GM21526 (cell line): ENCODE measurements around the gene PRDM15.

ENCODE experiments used
- ATAC-seq: cut with Tn5 transposase; IDR thresholded peaks from one replicate; pipeline ENCODE4 v1.9.1; 2021; ENCODE audit warnings: moderate library complexity; ENCODE audit not compliant: unreplicated experiment, low FRiP score

PRDM15 gene

GRCh38 chr21:41868062-41868710 is 11.0 kb downstream of the PRDM15 start:
- no peak for ATAC-seq

DNA sequence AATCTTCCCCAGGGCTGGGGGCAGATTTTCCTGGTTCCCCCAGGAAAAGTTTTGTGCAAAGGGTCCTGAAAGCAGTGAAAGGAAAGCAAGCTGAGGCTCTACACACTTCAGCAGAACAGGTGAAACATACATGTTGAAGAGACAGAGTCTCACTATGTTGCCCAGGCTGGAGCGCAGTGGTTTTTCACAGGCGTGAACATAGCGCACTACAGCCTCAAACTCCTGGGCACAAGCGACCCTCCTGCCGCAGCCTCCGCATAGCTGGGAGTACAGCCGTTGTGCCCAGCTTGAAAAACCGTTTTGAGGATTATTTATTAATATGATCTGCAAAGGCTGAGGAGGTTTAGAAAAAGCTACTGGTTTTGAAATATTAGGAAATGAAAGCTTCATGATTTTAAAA is 11.8 kb downstream of the PRDM15 start:
- ATAC-seq: no peak

DNA sequence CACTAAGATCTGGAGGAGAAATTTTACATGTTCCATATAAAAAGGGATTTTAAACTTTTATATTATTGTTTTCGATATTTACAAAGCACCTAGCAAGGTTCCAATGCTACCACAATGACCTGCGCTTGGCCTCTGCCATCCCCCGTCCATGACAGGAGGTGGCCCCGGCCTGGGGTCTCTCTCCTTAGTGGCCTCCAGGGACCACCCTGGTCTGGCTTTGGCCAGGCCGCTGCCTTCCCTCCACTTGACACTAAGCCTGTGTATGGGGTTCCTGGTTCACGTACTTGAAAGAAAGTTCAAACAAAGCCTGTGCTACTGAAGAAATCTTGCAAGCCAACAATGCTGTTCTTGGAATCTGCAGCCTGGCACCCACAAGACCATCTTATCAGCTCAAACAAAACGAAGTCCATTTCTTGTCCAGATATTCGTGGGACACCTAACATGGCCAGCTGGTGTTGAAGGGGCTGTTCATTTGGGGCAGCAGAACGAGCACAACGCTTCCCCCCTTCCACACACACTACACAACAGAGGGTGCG is 12.8 kb downstream of the PRDM15 start:
- ATAC-seq: no peak

- ATAC-seq: no peak
Measured at GRCh38 chr21:41865002-41865777, 14.0 kb downstream of the PRDM15 start.

DNA sequence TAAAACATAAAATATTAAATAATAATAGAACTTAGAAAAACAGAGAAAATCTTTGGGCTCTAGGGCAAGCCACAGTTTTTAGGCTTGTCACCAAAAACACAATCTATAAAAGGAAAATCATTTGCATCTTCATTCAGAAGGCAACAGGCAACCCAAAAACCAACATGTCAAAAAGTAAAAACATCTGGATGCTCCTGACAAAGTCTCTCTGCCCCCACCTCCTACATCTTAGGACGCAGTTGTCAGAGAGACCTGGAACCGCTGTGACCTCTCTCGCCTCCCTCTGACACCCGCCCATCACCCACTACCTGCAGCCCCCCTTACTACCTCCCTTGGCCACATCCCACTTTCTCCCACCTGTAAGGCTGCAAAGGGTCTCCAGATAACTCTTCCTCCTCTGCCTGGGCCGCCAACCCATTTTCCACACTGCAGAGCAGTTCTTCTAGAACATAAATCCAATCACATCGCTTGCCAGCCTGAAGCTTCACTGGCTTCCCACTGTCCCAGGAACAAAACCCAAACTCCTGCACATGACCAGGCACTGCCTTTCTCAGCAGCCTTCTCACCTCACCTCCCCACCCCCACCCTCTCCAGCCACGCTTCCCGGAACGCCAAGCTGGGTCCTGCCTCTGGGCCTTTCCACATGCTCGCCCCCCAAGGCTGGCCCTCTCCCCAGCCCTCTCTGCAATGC is 14.7 kb downstream of the PRDM15 start:
- ATAC-seq: no peak

DNA sequence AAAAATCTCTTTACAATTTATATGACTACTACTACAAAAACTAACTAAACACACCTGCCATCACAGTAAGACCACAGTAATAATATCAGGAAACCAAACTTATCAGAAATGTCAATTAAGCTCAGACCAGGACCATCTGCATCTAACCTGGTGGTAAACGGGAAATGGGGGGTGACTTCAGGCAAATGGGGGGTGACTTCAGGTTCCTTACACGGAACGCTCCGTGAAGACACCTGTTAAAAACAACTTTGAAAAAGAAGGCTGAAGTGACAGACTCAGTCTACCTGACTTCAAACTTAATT is 15.8 kb downstream of the PRDM15 start:
- no peak for ATAC-seq

GRCh38 chr21:41861987-41862386 is 17.2 kb downstream of the PRDM15 start:
- ATAC-seq: no peak

GRCh38 chr21:41861255-41861654 is 17.9 kb downstream of the PRDM15 start:
- ATAC-seq: no peak

DNA sequence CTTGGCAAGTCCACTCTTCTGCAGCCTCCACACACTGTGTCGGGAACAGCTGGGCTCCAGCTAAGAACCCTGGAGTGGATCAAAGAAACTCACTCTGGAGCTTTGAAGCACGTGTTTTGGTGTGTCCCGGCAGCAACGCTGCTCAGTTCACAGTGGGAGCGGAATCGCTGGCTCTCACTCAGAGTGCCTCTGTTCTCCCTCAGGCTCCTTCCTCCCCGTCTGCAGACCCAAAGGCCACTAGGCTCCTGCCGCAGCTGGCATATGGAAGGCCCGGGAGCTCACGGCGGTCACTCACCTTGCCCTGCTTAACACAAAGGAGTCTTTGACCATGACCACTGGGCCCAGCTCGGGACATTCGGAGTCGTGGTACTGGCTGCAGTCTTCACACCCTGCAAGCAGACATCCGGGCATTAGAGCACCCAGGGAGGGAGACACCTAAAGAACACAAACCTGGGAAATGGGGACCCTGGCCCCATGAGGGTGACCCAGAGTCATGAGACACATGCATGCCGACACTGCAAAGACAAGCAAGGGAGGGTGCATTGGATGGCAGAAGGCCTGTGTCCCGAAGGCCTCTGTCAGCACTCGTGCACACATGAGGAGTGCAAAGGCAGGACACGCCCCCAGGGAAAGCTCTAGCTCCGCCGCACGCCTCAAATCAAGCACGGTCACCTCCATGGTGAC is 19.7 kb downstream of the PRDM15 start:
- ATAC-seq: no peak

GRCh38 chr21:41858466-41859296 is 20.5 kb downstream of the PRDM15 start:
- ATAC-seq: no peak

GRCh38 chr21:41857771-41858300 is 21.3 kb downstream of the PRDM15 start:
- ATAC-seq: no peak

- ATAC-seq: no peak
Measured at GRCh38 chr21:41856572-41856971, 22.6 kb downstream of the PRDM15 start.

DNA sequence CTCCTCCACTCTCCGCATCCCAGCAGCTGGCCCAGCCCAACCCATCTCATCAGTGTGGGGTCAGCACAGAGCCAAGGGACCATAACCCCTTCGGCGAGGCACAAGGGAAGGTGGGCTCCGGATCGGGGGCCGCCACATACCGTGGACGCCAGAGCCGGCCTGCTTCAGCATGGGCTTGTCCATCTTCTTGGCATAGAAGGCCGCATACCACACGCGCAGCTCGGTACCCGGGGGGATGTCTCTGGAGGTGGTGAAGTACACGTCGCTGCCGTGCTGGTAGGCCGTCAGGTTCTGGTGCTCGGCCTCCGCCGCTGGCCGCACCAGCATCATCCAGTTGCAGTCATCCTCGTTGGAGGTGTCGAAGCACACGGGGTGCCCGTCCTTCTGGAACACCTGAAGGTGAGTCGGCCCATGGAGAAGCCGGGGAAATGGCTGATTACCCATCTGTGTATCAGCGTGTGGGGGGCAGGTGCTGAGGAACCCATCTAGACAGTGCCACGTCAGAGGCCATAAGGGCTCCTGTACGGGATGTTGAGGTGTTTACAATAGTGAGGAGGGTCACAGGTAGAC is 24.6 kb downstream of the PRDM15 start:
- ATAC-seq: no peak

DNA sequence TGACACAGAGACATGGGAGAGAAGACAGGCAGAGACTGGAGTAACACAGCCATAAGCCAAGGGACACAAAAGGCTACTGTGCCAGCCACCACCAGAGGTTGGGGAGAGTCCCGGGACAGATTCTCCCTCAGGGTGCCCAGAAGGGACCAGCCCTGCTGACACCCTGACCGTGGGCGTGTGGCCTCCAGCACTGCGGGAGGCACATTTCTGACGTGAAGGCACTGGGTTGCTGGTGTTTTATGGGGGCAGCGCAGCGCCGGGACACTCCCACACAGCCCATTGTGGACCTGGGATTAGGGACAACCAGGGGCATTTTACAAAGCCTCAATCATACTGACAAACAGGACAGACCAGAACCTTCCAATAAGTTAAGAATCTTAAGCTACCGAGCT is 26.2 kb downstream of the PRDM15 start:
- no peak for ATAC-seq

DNA sequence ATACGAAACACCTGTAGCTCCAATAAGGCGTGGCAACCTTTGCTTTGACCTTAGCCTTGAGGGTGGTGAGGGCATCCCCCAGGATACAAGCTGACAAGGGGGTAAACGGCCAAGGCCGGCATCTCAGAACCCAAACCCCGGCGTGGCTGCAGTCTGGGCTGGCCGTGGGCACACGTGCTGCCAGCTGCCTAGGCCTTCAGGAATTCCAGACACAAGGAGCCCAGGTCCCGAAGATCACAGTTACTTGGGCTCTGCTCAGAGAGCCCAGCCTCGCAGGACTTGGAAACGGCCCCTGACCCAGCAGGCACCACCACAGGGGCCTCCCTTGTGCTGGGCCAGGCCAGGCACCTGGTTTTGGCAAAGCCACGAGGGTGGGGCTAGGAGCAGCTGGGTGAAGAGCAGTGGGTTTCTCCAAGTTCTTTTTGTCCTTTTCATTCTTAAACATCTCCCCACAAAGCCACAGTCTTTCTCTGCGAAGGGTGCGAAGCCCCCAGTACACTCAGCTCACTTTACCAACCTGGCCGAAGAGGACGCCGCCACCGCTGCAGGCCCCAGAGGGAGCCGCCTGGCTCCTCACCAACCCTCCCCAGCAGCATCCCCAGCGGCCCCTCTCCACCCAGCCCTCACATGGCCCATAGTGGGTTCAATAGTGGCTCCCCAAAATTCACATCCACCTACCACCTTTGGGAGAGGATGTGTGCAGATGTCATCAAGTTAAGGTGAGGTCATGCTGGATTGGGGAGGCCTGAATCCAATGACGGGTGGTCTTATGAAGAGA is 26.8 kb downstream of the PRDM15 start:
- ATAC-seq: no peak

DNA sequence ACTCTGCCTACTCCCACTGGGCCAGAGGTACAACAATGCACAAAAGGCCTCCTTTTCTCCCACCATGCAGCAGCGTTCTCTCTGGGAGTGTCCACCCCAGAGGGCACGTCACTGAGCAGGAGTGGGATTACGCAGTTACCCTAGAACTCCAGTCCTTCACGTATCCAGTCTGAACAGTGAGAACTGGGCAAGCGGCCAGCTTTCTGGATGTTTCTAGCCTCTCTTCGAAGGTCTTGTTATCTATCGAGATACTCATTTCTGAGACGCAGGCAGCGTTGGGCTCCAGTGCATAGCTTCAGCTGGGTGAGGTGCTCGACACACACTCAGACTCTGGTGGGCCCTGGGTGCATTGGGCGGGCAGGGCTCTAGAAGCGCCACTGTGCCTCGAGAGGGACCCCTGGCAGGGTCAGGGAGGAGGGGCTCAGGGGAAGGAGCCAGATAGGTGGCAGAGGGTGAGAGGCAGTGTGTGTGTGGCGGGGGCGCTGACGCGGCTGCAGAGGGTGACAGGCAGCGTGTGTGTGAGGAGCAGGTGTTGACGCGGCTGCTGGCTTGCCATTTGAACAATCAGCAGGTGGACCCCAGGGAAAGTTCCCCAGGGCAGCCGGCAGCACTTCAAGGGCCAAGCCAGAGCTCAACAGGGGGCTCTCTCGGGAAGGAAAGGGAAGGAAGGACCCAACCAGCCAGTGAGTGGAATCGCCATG is 27.9 kb downstream of the PRDM15 start:
- ATAC-seq: no peak

DNA sequence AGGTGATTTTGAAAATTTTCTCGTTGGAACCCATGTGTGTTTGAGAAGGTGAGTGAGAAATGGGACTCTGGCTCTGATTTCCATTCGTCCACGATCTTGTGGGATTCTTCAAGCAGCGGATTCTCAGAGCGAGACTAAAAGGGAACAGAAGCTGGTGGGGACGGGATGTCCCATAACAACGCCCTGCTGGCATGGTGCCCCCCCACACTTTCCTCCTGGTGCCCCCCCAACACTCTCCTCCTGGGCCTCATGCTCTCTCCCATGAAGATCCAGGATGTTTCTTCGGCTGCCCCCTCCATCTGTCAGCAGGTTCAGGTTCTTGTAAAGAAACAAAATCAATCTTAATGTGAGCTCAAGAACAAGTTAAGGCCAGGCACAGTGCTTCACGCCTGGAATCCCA is 29.1 kb downstream of the PRDM15 start:
- no peak for ATAC-seq

DNA sequence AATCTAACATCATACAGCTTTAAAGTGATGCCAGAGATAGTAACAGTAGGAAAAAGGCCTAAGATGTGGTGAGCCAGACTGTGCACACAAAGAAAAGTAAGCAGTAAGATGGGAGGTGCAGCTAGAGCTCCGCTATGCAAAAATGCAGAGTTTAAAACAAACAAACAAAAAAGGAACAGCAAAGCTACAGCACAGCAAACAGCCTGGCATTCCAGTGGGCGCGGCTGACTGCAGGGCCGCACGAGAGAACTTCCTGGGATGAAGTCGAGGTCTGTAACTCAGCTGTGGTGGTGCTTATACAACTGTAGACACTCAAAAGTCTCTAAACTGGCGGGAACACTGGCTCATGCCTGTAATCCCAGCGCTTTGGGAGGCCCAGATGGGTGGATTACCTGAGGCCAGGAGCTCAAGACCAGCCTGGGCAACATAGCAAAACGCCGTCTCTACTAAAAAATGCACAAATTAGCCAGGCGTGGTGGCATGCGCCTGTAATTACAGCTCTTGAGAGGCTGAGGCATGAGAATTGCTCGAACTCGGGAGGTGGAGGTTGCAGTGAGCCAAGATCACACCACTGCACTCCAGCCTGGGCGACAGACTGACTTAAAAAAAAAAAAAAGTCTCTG is 30.1 kb downstream of the PRDM15 start:
- no peak for ATAC-seq
